ENCODE results near the gene TMEM135.
"Not testable (repeated sequence)": the region's sequence is repeated elsewhere in the genome, so short reads cannot be mapped to it uniquely, and the experiment has no call there.

Gene TMEM135

GRCh38 chr11:87020764-87021365, 16.9 kb upstream of the TMEM135 start:
- DNase-seq: no peak

GRCh38 chr11:87022254-87022653, 15.5 kb upstream of the TMEM135 start:
- no peak for DNase-seq

GRCh38 chr11:87022738-87023137, 15.0 kb upstream of the TMEM135 start:
- DNase-seq: no peak

- DNase-seq: not testable (repeated sequence)
These were observed 11.3 kb upstream of the TMEM135 start for GRCh38 chr11:87026415-87026814.

GRCh38 chr11:87030458-87031054, 7.2 kb upstream of the TMEM135 start:
- DNase-seq: peak; percentile 30

GRCh38 chr11:87031433-87032170, 6.1 kb upstream of the TMEM135 start:
- DNase-seq: no peak

- no peak for DNase-seq
These were observed 4.2 kb upstream of the TMEM135 start for GRCh38 chr11:87033561-87033960.

GRCh38 chr11:87035976-87036583, 1.7 kb upstream of the TMEM135 start:
- DNase-seq: peak; percentile 16

GRCh38 chr11:87036756-87037449, 831 bp upstream of the TMEM135 start:
- DNase-seq: no peak

GRCh38 chr11:87038235-87038977, 672 bp downstream of the TMEM135 start:
- peak; percentile 8 for DNase-seq

GRCh38 chr11:87039371-87039770, 1.6 kb downstream of the TMEM135 start:
- no peak for DNase-seq

GRCh38 chr11:87043894-87044293, 6.2 kb downstream of the TMEM135 start:
- no peak for DNase-seq

GRCh38 chr11:87046824-87047223, 9.1 kb downstream of the TMEM135 start:
- DNase-seq: no peak

- no peak for DNase-seq
These were observed 18.4 kb downstream of the TMEM135 start for GRCh38 chr11:87056091-87056490.

GRCh38 chr11:87057749-87058148, 20.0 kb downstream of the TMEM135 start:
- DNase-seq: no peak

- no peak for DNase-seq
These were observed 22.1 kb downstream of the TMEM135 start for GRCh38 chr11:87059596-87060390.

GRCh38 chr11:87061766-87062165, 24.0 kb downstream of the TMEM135 start:
- no peak for DNase-seq

- no peak for DNase-seq
These were observed 26.2 kb downstream of the TMEM135 start for GRCh38 chr11:87063982-87064381.

GRCh38 chr11:87072787-87073186, 35.1 kb downstream of the TMEM135 start:
- no peak for DNase-seq

- no peak for DNase-seq
These were observed 38.6 kb downstream of the TMEM135 start for GRCh38 chr11:87076260-87076783.

GRCh38 chr11:87076874-87077429, 39.2 kb downstream of the TMEM135 start:
- DNase-seq: no peak

All from CD4-positive, alpha-beta T cell treated with Interleukin-10 for 1 hour (primary cell).